ENCODE data around the gene ZNF580.

Gene ZNF580

GRCh38 chr19:55647732-55648584 is 7.2 kb downstream of the ZNF580 start, which contains the start of gene CCDC106:
TSS of gene CCDC106 (plus strand) at chr19:55648212. CDS start at chr19:55649047, 835 bp downstream.
- peak; percentile 45 to 63 for DNase-seq

- peak in 1 of 2 experiments; percentile 12 for DNase-seq
These were observed 7.9 kb downstream of the ZNF580 start for GRCh38 chr19:55648585-55649267.

- DNase-seq: peak in 1 of 2 experiments; percentile 46
These were observed 8.7 kb downstream of the ZNF580 start for GRCh38 chr19:55649268-55650125.

GRCh38 chr19:55650126-55650557 is 9.3 kb downstream of the ZNF580 start:
- no peak for DNase-seq

- no peak for DNase-seq
These were observed 9.9 kb downstream of the ZNF580 start for GRCh38 chr19:55650602-55651230.

GRCh38 chr19:55651236-55651635 is 10.4 kb downstream of the ZNF580 start:
- DNase-seq: no peak

GRCh38 chr19:55652311-55653128 is 11.7 kb downstream of the ZNF580 start:
- DNase-seq: no peak

GRCh38 chr19:55653651-55654322 is 13.0 kb downstream of the ZNF580 start:
- peak; percentile 98 for DNase-seq

GRCh38 chr19:55654323-55654867 is 13.6 kb downstream of the ZNF580 start:
- DNase-seq: peak; percentile 92 to 94

GRCh38 chr19:55654868-55655647 is 14.3 kb downstream of the ZNF580 start, which contains the start of gene U2AF2:
TSS of gene U2AF2 (plus strand) at chr19:55655035. CDS start at chr19:55655105, 70 bp downstream.
- DNase-seq: peak; percentile 63 to 83

- DNase-seq: no peak
These were observed 14.8 kb downstream of the ZNF580 start for GRCh38 chr19:55655648-55656040.

GRCh38 chr19:55656552-55656951 is 15.8 kb downstream of the ZNF580 start:
- DNase-seq: no peak

- DNase-seq: no peak
These were observed 16.4 kb downstream of the ZNF580 start for GRCh38 chr19:55656988-55657747.

GRCh38 chr19:55658846-55659459 is 18.2 kb downstream of the ZNF580 start:
- DNase-seq: no peak

- no peak for DNase-seq
These were observed 19.0 kb downstream of the ZNF580 start for GRCh38 chr19:55659822-55660221.

GRCh38 chr19:55660404-55660803 is 19.6 kb downstream of the ZNF580 start:
- no peak for DNase-seq

GRCh38 chr19:55660991-55661390 is 20.2 kb downstream of the ZNF580 start:
- DNase-seq: no peak

- DNase-seq: no peak
These were observed 21.0 kb downstream of the ZNF580 start for GRCh38 chr19:55661826-55662225.

All from SHP77 (cell line).